ENCODE results near the gene MAP3K5. TPM values are rescaled to one million over a fixed set of nuclear protein-coding genes. Genes with fewer than 3 reads are reported as not detected.

Gene MAP3K5
- total and polyA plus RNA-seq, 9 of the 15 experiments (the other 6 are each of a cell fraction or from before 2014, with no cell fraction given) = 2.2 to 13.0 (median 9.9) TPM

DNA sequence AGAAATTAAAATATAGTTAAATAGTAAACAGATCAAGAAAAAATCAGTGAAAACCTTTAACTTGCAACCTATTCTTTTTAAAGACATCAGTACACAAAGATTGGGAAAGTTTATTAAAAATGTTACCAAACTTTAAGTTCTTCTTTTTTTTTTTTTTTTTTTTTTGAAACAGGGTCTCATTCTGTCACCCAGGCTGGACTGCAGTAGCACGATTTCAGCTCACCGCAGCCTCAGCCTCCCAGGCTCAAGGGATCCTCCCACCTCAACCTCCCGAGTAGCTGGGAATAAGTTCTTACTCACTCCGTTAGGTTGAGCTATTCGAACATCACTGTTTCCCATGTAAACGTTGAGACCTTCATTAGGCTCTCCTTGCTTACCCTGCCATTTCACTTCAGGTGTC is 5.6 kb downstream of the MAP3K5 start:
- TF ChIP-seq ZNF589 (CRISPR knock-in tag; IDR thresholded peaks at IDR 0.05; ENCODE audit: low read depth) (0 out of 2 replicates have a peak, but pooled peaks have one; percentile 27), TFAM (CRISPR knock-in tag; conservative IDR thresholded peaks at IDR 0.05) (no peak)
- H3K4me2 ChIP-seq (ENCODE audit: insufficient read depth, low read length) = no peak overlapping the region
- no peak for DNase-seq (ENCODE audit: extremely low read depth in 1 of 4, low spot score in 3 of 4)
- 0 out of 2 replicates have a peak, but pooled peaks cover 4% of the 10 kb centered on the region for H4K20me1 ChIP-seq (replicated peaks; ENCODE audit: control insufficient read depth, insufficient read depth, low read length)
- H3K9ac ChIP-seq (ENCODE audit: insufficient read depth in 1 of 2, low read depth in 2 of 2, low read length in 2 of 2) = peak overlapping the region in 1 of 2 experiments; percentile 39; a peak in 1 of 4 replicates
- H3K79me2 ChIP-seq (ENCODE audit: control insufficient read depth, insufficient read depth, low read length) = peaks cover 94% of the 10 kb centered on the region
- FAIRE-seq = no peak
- intact Hi-C loops (cut with micrococcal nuclease) = no loop called here
- ChIA-PET CTCF (ENCODE audit: low intra/inter-chr PET ratio) (no interaction called here), POLR2A (interaction anchor here (0.6 to 2.4 kb wide), 7 partner anchors 10 to 205 kb away, joined by 3 to 10 read pairs (median 3); no protein-coding TSS in a partner anchor)
- BruUV-seq (replicated peaks) = no TSS peak
- 36% methylated on average over 6 of the region's 6 CpGs for WGBS (ENCODE audit: insufficient coverage, low coverage, missing lambda C conversion rate)
- no peaks in the 10 kb centered on the region; a peak in 1 of 5 replicates for H3K27me3 ChIP-seq (ENCODE audit: control insufficient read depth in 2 of 2, insufficient read depth in 2 of 2, low read length in 2 of 2)
- H2AFZ ChIP-seq (ENCODE audit: low read depth, low read length) = no peak overlapping the region
- no peaks in the 10 kb centered on the region for H3K9me3 ChIP-seq (replicated peaks; ENCODE audit: control insufficient read depth, insufficient read depth, low read depth, low read length)
- in situ Hi-C loops (cut with MboI) = no loop called here
- H3K27ac ChIP-seq (ENCODE audit: extremely low read depth, low read depth, low read length) = no peak overlapping the region; the same call in 2 of the 3 replicates
- peaks cover 8 to 39% of the 10 kb centered on the region in 2 experiments for H3K4me1 ChIP-seq (replicated peaks in 1 of 2; ENCODE audit: control insufficient read depth in 2 of 2, insufficient read depth in 2 of 2, low read length in 2 of 2)
- ATAC-seq = no peak
- peaks cover 9% of the 10 kb centered on the region; the same call in 2 of the 3 replicates for H3K36me3 ChIP-seq (ENCODE audit: control insufficient read depth, insufficient read depth, low read length)
- H3K9me1 ChIP-seq (ENCODE audit: control insufficient read depth, insufficient read depth, low read length) = no peaks in the 10 kb centered on the region
- H3K4me3 ChIP-seq = no peak overlapping the region

DNA sequence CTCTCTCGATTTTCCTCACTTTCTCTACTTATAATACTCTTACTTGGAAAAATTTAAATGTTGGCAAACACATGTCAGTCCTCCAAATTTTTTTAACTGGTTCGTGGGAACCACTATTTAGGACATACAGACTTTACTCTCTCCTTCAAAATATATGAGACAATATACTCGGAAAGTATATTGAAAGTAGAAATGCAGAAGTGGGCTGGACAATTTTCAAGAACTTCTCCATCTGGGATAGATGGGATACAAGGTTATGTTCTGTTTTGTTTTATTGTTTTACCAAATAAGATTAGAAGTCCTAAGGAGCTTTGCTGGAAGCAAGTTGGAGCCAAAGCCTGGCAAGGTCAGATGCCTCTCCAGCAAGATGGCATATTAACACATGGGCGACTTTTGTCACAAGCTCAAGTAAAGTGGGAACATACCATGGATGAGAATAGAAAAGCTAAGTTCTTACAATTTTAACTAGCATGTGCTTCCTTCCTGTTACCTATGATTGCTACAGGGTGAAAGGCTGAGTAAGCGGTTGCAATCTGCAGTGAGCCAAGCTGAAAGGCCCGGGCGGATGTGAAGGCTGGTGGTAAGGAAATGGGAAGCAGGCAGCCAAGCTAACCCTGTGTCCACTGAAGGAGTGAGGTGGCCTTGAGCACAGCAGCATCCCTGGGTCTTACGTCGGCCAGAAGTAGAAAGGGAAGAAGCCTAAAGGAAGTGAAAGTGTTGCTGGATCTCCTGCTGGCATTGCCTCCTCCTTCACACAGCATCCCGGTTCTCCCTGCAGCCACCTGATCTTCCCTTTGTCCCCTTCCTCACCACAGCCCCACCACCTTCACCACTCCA is 7.1 kb downstream of the MAP3K5 start:
- Histone ChIP-seq H3K4me2 (ENCODE audit: insufficient read depth, low read length) (peak overlapping the region; percentile 57), H4K20me1 (replicated peaks; ENCODE audit: control insufficient read depth, insufficient read depth, low read length) (0 out of 2 replicates have a peak, but pooled peaks cover 4% of the 10 kb centered on the region), H2AFZ (ENCODE audit: low read depth, low read length) (no peak overlapping the region; the same call in 1 of the 2 replicates), H3K9me3 (replicated peaks; ENCODE audit: control insufficient read depth, insufficient read depth, low read depth, low read length) (no peaks in the 10 kb centered on the region), H3K36me3 (ENCODE audit: control insufficient read depth, insufficient read depth, low read length) (peaks cover 9% of the 10 kb centered on the region; the same call in 2 of the 3 replicates), H3K79me2 (ENCODE audit: control insufficient read depth, insufficient read depth, low read length) (peaks cover 93% of the 10 kb centered on the region), H3K9ac (ENCODE audit: insufficient read depth in 1 of 2, low read depth in 2 of 2, low read length in 2 of 2) (peak overlapping the region in 1 of 2 experiments; percentile 65; a peak in 2 of 4 replicates), H3K4me1 (replicated peaks in 1 of 2; ENCODE audit: control insufficient read depth in 2 of 2, insufficient read depth in 2 of 2, low read length in 2 of 2) (peaks cover 3 to 44% of the 10 kb centered on the region in 2 experiments; a peak in 4 of 5 replicates), H3K4me3 (no peak overlapping the region), H3K27me3 (ENCODE audit: control insufficient read depth in 2 of 2, insufficient read depth in 2 of 2, low read length in 2 of 2) (no peaks in the 10 kb centered on the region; a peak in 1 of 5 replicates), H3K27ac (ENCODE audit: extremely low read depth, low read depth, low read length) (peak overlapping the region; percentile 27; the same call in 2 of the 3 replicates), H3K9me1 (ENCODE audit: control insufficient read depth, insufficient read depth, low read length) (no peaks in the 10 kb centered on the region)
- intact Hi-C loops (cut with micrococcal nuclease) (no loop called here), in situ Hi-C loops (cut with MboI) (no loop called here)
- POLR2A ChIA-PET = interaction anchor here (1.3 kb wide), 1 partner anchor 10 kb away, joined by 3 read pairs; no protein-coding TSS in a partner anchor
- no TSS peak for BruUV-seq (replicated peaks)
- WGBS (ENCODE audit: insufficient coverage, low coverage, missing lambda C conversion rate) = 30% methylated on average over 9 of the region's 10 CpGs
- FAIRE-seq (no peak), ATAC-seq (peak; percentile 26), DNase-seq (ENCODE audit: extremely low read depth in 1 of 4, low spot score in 3 of 4) (peak in 1 of 4 experiments; percentile 48)
- CTCF ChIA-PET (ENCODE audit: low intra/inter-chr PET ratio) = no interaction called here
- TF ChIP-seq CBFA2T3 (IDR thresholded peaks at IDR 0.05) (no peak), KLF6 (CRISPR knock-in tag; IDR thresholded peaks at IDR 0.05; ENCODE audit: borderline replicate concordance) (peak; percentile 73; the same call in 1 of the 2 replicates), ETV1 (tag; conservative IDR thresholded peaks at IDR 0.05; ENCODE audit: low read depth) (peak; percentile 52; the same call in 1 of the 2 replicates), PHB (CRISPR knock-in tag; IDR thresholded peaks at IDR 0.05) (0 out of 2 replicates have a peak, but pooled peaks have one; percentile 37), ZNF134 (CRISPR knock-in tag; conservative IDR thresholded peaks at IDR 0.05) (0 out of 2 replicates have a peak, but pooled peaks have one; percentile 43), RBFOX2 (IDR thresholded peaks at IDR 0.05; ENCODE audit: low read depth, low read length) (peak; percentile 53), TBL1XR1 (IDR thresholded peaks at IDR 0.05; ENCODE audit: low read length in 2 of 2) (no peak)
- TF ChIP-seq, protein P1, sequence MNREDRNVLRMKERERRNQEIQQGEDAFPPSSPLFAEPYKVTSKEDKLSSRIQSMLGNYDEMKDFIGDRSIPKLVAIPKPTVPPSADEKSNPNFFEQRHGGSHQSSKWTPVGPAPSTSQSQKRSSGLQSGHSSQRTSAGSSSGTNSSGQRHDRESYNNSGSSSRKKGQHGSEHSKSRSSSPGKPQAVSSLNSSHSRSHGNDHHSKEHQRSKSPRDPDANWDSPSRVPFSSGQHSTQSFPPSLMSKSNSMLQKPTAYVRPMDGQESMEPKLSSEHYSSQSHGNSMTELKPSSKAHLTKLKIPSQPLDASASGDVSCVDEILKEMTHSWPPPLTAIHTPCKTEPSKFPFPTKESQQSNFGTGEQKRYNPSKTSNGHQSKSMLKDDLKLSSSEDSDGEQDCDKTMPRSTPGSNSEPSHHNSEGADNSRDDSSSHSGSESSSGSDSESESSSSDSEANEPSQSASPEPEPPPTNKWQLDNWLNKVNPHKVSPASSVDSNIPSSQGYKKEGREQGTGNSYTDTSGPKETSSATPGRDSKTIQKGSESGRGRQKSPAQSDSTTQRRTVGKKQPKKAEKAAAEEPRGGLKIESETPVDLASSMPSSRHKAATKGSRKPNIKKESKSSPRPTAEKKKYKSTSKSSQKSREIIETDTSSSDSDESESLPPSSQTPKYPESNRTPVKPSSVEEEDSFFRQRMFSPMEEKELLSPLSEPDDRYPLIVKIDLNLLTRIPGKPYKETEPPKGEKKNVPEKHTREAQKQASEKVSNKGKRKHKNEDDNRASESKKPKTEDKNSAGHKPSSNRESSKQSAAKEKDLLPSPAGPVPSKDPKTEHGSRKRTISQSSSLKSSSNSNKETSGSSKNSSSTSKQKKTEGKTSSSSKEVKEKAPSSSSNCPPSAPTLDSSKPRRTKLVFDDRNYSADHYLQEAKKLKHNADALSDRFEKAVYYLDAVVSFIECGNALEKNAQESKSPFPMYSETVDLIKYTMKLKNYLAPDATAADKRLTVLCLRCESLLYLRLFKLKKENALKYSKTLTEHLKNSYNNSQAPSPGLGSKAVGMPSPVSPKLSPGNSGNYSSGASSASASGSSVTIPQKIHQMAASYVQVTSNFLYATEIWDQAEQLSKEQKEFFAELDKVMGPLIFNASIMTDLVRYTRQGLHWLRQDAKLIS (CRISPR knock-in tag; IDR thresholded peaks at IDR 0.05) = no peak
